GM19035 (cell line): ENCODE data around the gene C1orf210.

Source experiments
- ATAC-seq: cut with Tn5 transposase; IDR thresholded peaks from one replicate; pipeline ENCODE4 v1.9.1; 2021; ENCODE audit not compliant: unreplicated experiment

Gene C1orf210

GRCh38 chr1:43312663-43313515 is 27.5 kb upstream of the C1orf210 start:
- ATAC-seq = no peak

- no peak for ATAC-seq
These were observed 26.8 kb upstream of the C1orf210 start for GRCh38 chr1:43312212-43312623.

- no peak for ATAC-seq
These were observed 26.1 kb upstream of the C1orf210 start for GRCh38 chr1:43311521-43311920.

- ATAC-seq = no peak
These were observed 24.1 kb upstream of the C1orf210 start for GRCh38 chr1:43309405-43310025.

- no peak for ATAC-seq
These were observed 23.4 kb upstream of the C1orf210 start for GRCh38 chr1:43308635-43309404.

- ATAC-seq = no peak
These were observed 22.2 kb upstream of the C1orf210 start for GRCh38 chr1:43307458-43308158.

- ATAC-seq = no peak
These were observed 21.5 kb upstream of the C1orf210 start for GRCh38 chr1:43306688-43307457.

GRCh38 chr1:43305926-43306687 is 20.7 kb upstream of the C1orf210 start:
- no peak for ATAC-seq

- ATAC-seq = no peak
These were observed 20.1 kb upstream of the C1orf210 start for GRCh38 chr1:43305461-43305860.

- no peak for ATAC-seq
These were observed 19.5 kb upstream of the C1orf210 start for GRCh38 chr1:43304771-43305300.

GRCh38 chr1:43304314-43304681 is 18.9 kb upstream of the C1orf210 start:
- ATAC-seq = no peak

- ATAC-seq = no peak
These were observed 18.3 kb upstream of the C1orf210 start for GRCh38 chr1:43303471-43304313.

GRCh38 chr1:43302721-43303470 is 17.5 kb upstream of the C1orf210 start:
- no peak for ATAC-seq

GRCh38 chr1:43302201-43302600 is 16.8 kb upstream of the C1orf210 start:
- no peak for ATAC-seq

GRCh38 chr1:43300378-43301094 is 15.2 kb upstream of the C1orf210 start, which contains the start of gene TIE1:
TIE1 (plus strand) TSS chr1:43300982; CDS start chr1:43301072, 90 bp downstream.
- ATAC-seq = no peak

GRCh38 chr1:43299101-43299500 is 13.7 kb upstream of the C1orf210 start:
- no peak for ATAC-seq

- ATAC-seq = no peak
These were observed 12.7 kb upstream of the C1orf210 start for GRCh38 chr1:43298055-43298454.
